GM12801 (cell line): ENCODE data around the gene ZNF567.

Experiments used
- CTCF ChIP-seq: IDR thresholded peaks from one replicate; pipeline ENCODE4 v1.5.1; 2011; ENCODE audit warnings: control low read depth; ENCODE audit not compliant: insufficient read length; ENCODE audit errors: extremely low read depth

Gene ZNF567

GRCh38 chr19:36687214-36688056, at the start of gene ZNF567:
Gene ZNF567 (plus strand): TSS chr19:36687612. CDS start chr19:36694868, 7,256 bp downstream.
- TF ChIP-seq CTCF, result no peak

GRCh38 chr19:36638862-36639510, 48.4 kb upstream of the ZNF567 start:
- TF ChIP-seq CTCF, result no peak

GRCh38 chr19:36646746-36647145, 40.7 kb upstream of the ZNF567 start:
- TF ChIP-seq CTCF, result no peak

- TF ChIP-seq CTCF, result no peak
Observed at GRCh38 chr19:36652958-36653357, 34.5 kb upstream of the ZNF567 start.

- no peak for TF ChIP-seq CTCF
Observed at GRCh38 chr19:36665832-36666231, 21.6 kb upstream of the ZNF567 start.

- TF ChIP-seq CTCF, result no peak
Observed at GRCh38 chr19:36668646-36669045, 18.8 kb upstream of the ZNF567 start.

- TF ChIP-seq CTCF, result no peak
Observed at GRCh38 chr19:36672368-36672767, 15.0 kb upstream of the ZNF567 start.
